Raji (cell line): ENCODE measurements around the gene PLEKHJ1.

Source experiments
- POLR2A ChIP-seq: IDR thresholded peaks from 2 replicates; pipeline ENCODE4 v1.6.1; 2011; ENCODE audit warnings: low read depth, low read length, control low read depth; ENCODE audit not compliant: insufficient read depth

The PLEKHJ1 gene

DNA sequence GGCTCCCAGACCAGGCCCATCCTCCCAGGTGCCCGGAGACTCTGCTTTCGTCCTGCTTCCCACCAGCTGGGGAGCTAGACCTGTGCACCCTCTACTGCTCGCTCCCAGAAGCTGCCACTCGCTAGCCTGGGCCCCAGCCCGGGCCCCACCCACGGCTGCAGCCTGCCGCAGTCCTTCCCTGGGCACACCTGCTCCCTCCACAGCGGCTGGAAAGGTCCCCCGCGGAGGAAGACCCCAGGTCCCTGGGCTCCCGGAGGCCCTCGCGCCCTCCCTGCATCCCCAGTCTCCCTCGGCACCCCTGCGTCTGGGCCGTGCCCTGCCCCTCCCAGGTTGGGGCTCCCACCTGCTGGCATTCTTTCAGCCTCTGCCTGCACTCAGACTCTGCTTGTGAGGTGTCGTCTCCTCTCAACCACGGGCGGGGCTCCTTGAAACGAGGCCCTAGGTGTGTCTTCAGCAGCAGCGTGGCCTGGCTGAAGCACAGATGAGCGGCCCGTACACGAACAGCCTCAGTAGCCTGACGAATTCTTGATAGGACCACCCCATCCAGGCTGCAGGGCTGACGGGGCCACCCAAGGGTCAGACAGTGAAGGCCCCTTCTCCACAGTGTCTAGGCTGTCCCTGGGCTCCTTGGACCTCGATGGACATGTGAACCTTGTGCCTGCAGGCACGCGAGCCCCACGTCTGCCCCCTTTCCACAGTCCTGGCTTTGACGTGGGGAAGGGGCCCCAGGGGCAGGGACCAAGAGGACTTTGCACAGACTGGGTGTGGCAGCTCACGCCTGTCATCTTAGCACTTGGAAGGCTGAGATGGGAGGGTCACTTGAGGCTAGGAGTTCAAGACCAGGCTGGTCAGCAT, 44.4 kb downstream of the PLEKHJ1 start:
- TF ChIP-seq POLR2A: no peak

DNA sequence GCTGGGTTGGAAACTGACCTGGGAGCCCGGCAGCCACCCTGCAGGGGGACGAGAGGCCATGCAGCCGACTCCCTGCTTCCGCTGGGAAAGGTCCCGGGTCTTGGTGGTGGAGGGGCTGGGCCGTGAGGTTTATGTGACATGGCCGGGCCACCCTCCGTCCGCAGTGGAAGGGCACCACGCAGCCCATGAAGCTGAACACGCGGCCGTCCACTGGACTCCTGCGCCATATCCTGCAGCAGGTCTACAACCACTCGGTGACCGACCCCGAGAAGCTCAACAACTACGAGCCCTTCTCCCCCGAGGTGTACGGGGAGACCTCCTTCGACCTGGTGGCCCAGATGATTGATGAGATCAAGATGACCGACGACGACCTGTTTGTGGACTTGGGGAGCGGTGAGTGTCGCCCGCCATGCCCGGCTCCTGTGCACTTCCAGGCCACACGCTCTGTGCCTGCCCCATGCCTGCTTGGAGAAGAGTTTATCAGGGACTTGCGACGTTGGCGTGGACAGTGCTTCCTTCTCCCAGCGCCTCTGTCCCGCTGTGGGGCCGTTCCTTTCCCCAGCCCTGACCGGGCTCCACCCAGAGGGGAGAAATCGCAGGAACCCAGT, 45.2 kb downstream of the PLEKHJ1 start:
- no peak for TF ChIP-seq POLR2A

DNA sequence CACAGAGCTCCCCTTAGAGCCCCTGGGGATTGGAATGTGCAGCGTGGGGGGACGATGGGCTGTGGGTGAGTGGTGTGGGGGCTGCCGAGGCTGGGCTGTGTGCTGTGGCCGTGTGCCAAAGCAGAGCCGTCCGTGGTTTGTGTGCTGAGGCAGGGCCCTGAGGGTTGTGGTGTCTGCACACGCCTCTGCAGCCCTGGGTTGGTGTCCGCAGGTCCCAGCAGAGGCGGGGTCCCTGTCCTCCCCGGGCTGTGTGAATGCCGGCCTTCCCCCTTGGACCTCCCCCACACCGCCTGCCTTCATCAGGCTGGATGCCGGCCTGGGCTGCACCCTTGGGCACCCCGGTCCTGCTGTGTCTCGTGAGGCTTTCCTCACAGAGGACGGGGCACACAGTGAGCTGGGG, 46.2 kb downstream of the PLEKHJ1 start:
- no peak for TF ChIP-seq POLR2A

DNA sequence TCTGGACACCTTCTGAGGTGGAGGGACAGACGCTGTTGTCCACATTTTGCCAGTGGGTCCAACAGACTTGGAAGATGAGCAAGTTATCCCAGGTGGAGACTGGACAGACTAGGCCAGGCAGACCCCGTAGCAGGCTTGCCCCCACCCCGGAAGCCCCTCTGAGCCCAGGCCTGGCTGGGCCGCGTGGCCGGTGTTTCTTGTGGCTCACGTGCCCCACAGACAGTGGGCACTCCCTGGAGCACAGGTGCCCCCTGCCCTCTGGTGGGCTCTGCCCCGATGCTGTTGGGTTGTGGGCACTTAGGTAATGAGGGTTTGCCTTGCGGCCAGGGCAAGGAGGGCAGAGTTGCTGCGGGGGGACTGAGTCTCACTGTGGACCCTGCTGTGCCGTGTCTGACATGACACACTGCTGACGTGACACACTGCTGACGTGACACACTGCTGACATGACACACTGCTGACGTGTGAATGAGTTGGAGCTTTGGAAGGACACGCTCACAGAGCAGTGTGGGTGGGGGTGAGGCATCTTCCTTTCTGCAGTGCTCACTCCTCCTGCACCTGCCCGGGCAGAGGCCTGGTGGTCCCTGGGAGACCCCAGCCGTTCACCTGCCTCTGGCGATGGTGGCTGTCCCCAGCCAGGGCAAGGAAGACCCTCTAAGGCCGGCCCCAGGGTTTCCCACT, 47.3 kb downstream of the PLEKHJ1 start:
- TF ChIP-seq POLR2A: no peak

DNA sequence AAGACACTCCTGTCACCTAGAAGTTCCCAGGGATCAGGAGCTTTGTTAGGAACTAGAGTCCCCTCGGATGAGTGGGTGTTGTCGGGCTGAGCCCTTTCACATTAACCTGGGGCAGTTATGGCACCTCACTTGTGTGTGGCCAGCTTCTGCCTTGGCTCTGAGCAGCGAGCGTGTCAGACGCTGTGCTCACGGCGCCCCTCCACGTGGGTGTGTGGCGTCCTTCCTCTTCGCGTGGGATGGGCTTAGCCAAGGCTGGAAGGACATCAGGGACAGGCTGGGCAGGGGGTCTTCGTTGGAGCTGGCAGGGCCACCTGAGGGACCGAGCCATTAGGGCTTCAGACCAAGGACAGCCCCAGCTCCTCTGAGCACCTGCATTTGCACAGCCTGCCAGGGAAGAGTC, 49.0 kb downstream of the PLEKHJ1 start:
- TF ChIP-seq POLR2A: no peak

DNA sequence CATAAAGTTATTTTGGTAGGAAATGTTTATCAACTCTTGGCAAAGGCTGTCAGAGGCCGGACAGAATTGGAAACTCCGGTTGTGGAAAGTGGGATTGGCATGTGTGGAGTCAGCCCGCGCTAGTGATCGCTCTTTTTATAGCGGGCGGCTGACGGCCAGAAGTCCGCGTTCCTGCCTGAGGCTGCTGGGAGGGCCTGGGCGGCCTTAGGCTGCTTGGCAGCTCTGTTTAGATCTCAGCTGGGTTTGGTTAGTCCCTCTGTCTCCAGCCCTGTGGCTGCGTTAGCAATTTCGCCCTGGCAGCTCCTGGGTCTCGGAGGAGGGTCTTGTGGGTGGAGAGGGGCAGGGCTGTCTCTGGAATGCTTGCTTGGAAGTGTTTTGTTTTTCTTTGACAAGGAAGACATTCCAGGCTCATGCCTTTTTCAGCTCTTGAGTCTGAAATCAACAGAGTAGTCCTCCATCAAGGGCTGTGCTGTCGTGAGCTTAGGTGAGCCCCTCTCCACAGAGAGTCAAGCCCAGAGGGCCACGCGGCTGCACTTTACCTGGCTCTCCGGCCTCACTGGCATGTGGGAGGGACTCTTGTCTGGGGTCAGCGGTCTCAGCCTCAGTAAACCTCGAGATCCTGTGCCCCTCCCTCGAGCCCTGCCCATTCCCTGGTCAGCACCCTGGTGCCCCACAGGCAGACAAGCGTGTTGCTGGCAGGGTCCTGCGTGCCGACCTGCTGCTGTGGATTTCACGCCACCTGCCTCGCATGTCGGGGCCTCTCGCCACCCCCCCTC, 49.9 kb downstream of the PLEKHJ1 start:
- no peak for TF ChIP-seq POLR2A

DNA sequence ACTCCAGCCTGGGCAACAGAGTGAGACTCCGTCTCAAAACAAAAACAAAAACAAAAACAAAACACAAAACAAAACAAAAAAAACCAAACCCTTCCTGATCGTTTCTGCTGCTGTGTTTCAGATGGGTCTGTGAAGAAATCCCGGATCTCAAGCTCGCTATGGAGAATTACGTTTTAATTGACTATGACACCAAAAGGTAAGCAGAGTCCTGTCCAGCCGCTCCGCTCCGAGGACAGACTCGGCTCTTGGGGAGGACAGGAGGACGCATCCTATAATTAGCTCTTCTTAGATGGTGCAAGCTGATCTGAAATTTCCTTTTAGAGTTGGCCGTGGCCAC, 50.4 kb downstream of the PLEKHJ1 start:
- TF ChIP-seq POLR2A: no peak

DNA sequence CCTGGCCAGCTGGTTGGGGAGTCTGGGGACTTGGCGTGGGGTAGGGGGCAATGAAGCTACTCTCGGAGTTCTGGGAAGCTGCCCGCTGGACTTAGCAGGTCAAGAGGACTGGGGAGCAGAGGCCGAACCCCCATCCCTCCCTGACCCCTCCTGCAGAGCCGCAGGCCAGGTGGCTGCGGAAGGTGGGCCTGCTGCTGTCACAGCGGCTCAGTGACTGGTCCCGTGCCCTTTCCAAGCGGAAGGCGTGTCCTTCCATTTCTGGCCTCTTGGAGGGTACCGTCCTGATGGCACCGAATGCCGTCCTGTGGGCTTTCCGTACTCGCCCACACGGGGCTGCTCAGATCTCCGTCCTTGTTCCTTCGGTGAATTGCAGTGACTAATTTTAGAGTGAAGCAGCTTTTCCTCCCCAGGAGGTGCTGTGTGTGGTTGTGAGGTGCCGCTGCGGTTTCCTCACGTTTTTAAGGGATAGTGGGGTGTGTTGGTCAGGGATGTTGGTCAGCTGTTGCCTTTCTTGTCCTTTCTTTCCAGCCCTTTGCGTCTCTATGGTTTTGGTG, 51.6 kb downstream of the PLEKHJ1 start:
- TF ChIP-seq POLR2A: no peak
